ENCODE results near the gene STX3. TPM values are rescaled to one million over a fixed set of nuclear protein-coding genes. Genes with fewer than 3 reads are reported as not detected.

Gene STX3
- total and polyA plus RNA-seq, 2 donors (not counting 3 experiments of a cell fraction or from before 2014, with no cell fraction given): 40.3 to 49.7 TPM

DNA sequence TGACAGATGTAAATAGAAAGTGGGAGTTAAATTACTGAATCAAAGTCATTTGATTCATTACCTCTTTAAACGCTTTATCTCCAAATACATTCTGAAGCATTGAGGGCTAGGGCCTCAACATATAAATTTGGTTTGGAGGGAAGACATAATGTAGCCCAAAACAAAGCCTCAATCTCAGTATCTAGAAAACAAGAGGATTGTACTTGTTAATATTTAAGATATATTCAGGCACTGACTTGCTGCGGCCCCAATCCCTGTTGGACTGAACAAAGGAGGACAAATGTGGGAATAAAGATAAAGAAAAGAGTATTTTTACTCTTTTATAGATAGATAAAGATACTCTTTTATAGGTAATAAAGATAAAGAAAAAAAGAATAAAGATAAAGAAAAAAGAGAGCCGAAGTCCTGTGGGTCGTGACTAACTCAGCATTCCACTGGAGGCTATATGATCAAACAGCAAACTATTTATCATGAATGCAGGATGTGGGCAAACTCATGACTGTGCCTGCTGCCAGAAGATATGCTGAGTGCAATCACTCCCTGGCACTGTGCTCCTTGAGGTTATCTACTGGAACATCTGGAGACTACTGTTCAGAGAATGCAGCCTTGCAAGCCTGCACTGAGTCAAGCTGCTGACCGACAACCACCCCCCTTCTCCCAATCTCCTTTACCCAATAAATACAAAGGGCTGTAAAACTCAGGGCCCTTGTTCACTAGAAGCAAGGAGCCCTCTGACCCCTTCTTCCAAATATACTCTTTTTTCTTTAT, 48.5 kb upstream of the STX3 start:
- H4K20me1 ChIP-seq (replicated peaks; ENCODE audit: control insufficient read depth, extremely low read depth, insufficient read depth, low read length): no peaks in the 10 kb centered on the region
- H3K4me3 ChIP-seq (replicated peaks in 1 of 3; ENCODE audit: insufficient read depth in 1 of 3, low read depth in 1 of 3, low read length in 3 of 3): no peak overlapping the region
- intact Hi-C loops (cut with micrococcal nuclease): loop anchor here (1.0 kb wide), 4 partner anchors 37 to 463 kb away; partner anchors contain the start of gene PATL1
- peak; percentile 95 for DNase-seq (ENCODE audit: low read depth, low spot score)
- H2AFZ ChIP-seq (ENCODE audit: low read depth, low read length): peak overlapping the region; percentile 34
- H3K79me2 ChIP-seq (ENCODE audit: control insufficient read depth, insufficient read depth, low read length): no peaks in the 10 kb centered on the region
- H3K36me3 ChIP-seq (ENCODE audit: control insufficient read depth in 2 of 2, extremely low read depth in 1 of 2, insufficient read depth in 2 of 2, low read length in 2 of 2): no peaks in the 10 kb centered on the region
- no peaks in the 10 kb centered on the region for H3K27me3 ChIP-seq (ENCODE audit: control insufficient read depth in 2 of 2, insufficient read depth in 2 of 2, low read length in 2 of 2)
- no peaks in the 10 kb centered on the region for H3K9me1 ChIP-seq (replicated peaks; ENCODE audit: control insufficient read depth, extremely low read depth, insufficient read depth, low read length)
- peak; percentile 92 for TF ChIP-seq FOS (IDR thresholded peaks at IDR 0.05; ENCODE audit: borderline replicate concordance, insufficient read depth, low read length)
- peak; percentile 100 for TF ChIP-seq GATA2 (IDR thresholded peaks at IDR 0.05; ENCODE audit: insufficient read depth, insufficient read length, low read depth, low read length)
- peak; percentile 86 for TF ChIP-seq POLR2A (IDR thresholded peaks at IDR 0.05; ENCODE audit: low read depth, low read length)
- TF ChIP-seq JUN (IDR thresholded peaks at IDR 0.05; ENCODE audit: borderline replicate concordance, insufficient read depth, insufficient read length, low read depth): peak; percentile 77
- no peak for TF ChIP-seq MYC (IDR thresholded peaks at IDR 0.05; ENCODE audit: low read depth, low read length)
- no peak for TF ChIP-seq EZH2 (IDR thresholded peaks at IDR 0.05; ENCODE audit: borderline replicate concordance, low read depth, low read length, severe bottlenecking)
- TF ChIP-seq, protein P1, sequence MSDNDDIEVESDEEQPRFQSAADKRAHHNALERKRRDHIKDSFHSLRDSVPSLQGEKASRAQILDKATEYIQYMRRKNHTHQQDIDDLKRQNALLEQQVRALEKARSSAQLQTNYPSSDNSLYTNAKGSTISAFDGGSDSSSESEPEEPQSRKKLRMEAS (IDR thresholded peaks at IDR 0.05; ENCODE audit: insufficient read depth, insufficient read length): no peak
- TF ChIP-seq POLR2AphosphoS5 (IDR thresholded peaks at IDR 0.05; ENCODE audit: insufficient read depth, low read depth, low read length): peak; percentile 98
- TF ChIP-seq, protein P2, sequence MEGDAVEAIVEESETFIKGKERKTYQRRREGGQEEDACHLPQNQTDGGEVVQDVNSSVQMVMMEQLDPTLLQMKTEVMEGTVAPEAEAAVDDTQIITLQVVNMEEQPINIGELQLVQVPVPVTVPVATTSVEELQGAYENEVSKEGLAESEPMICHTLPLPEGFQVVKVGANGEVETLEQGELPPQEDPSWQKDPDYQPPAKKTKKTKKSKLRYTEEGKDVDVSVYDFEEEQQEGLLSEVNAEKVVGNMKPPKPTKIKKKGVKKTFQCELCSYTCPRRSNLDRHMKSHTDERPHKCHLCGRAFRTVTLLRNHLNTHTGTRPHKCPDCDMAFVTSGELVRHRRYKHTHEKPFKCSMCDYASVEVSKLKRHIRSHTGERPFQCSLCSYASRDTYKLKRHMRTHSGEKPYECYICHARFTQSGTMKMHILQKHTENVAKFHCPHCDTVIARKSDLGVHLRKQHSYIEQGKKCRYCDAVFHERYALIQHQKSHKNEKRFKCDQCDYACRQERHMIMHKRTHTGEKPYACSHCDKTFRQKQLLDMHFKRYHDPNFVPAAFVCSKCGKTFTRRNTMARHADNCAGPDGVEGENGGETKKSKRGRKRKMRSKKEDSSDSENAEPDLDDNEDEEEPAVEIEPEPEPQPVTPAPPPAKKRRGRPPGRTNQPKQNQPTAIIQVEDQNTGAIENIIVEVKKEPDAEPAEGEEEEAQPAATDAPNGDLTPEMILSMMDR (IDR thresholded peaks at IDR 0.05; ENCODE audit: extremely low read depth in 1 of 2, insufficient read depth in 1 of 2, low read depth in 1 of 2, low read length in 2 of 2): no peak
- peak overlapping the region; percentile 62 for H3K9ac ChIP-seq (replicated peaks; ENCODE audit: extremely low read depth, insufficient read depth, low read length)
- FAIRE-seq: peak; percentile 93
- ChIA-PET POLR2A (interaction anchor here (0.6 to 0.7 kb wide), 2 partner anchors 37 to 1116 kb away, joined by 3 to 5 read pairs; no protein-coding TSS in a partner anchor), CTCF (interaction anchor here (1.4 to 2.8 kb wide), 2 partner anchors 48 to 212 kb away, joined by 3 to 7 read pairs; partner anchors contain the start of gene STX3)
- H3K4me1 ChIP-seq (ENCODE audit: control insufficient read depth, extremely low read depth, insufficient read depth, low read length): peaks cover 18% of the 10 kb centered on the region
- peak overlapping the region; percentile 93 for H3K27ac ChIP-seq (ENCODE audit: insufficient read depth, low read depth, low read length)
- H3K9me3 ChIP-seq (replicated peaks; ENCODE audit: control insufficient read depth, insufficient read depth, low read length): no peaks in the 10 kb centered on the region
- dilution Hi-C loops (cut with MboI; ENCODE audit: extremely low pct_ligation_motif_present, low sequenced_read_pairs): no loop called here
- TSS peak; percentile 96 for BruUV-seq (replicated peaks)
- peak overlapping the region; percentile 48 for H3K4me2 ChIP-seq (ENCODE audit: insufficient read depth, low read length)
